ENCODE measurements around the gene TRNAU1AP.

DNA sequence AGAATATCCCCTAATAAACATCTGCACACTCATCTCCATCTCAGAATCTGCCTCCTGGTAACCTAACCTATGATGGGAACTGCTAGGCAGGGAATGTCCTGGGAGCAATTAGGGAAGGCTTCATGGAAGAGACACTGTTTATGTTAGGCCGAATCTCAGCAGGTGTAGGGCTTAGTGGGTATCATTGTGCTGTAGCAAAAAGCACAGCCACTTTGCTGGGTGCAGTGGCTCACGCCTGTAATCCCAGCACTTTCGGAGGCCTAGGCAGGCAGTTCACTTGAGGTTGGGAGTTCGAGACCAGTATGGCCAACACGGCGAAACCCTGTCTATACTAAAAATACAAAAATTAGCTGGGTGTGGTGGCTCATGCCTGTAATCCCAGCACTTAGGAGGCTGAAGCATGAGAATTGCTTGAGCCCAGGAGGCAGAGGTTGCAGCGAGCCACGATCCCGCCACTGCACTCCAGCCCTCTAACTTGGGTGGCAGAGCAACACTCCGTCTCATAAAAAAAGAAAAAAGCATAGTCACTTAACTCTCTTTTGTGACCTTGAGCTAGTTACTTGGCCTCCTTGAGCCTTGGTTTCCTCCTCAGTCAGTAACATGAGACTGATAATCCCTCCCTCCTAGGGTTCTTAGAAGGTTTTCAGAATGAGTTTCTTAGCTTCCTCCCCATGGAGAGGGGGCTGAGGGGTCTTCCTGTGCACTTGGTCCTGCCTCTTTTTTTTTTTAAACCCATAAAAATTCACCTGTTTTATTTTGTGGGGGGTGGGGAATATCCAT is 42.7 kb downstream of the TRNAU1AP start:
- TF ChIP-seq, protein P1, sequence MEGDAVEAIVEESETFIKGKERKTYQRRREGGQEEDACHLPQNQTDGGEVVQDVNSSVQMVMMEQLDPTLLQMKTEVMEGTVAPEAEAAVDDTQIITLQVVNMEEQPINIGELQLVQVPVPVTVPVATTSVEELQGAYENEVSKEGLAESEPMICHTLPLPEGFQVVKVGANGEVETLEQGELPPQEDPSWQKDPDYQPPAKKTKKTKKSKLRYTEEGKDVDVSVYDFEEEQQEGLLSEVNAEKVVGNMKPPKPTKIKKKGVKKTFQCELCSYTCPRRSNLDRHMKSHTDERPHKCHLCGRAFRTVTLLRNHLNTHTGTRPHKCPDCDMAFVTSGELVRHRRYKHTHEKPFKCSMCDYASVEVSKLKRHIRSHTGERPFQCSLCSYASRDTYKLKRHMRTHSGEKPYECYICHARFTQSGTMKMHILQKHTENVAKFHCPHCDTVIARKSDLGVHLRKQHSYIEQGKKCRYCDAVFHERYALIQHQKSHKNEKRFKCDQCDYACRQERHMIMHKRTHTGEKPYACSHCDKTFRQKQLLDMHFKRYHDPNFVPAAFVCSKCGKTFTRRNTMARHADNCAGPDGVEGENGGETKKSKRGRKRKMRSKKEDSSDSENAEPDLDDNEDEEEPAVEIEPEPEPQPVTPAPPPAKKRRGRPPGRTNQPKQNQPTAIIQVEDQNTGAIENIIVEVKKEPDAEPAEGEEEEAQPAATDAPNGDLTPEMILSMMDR (conservative IDR thresholded peaks at IDR 0.05; ENCODE audit: low read length) = no peak
- no peak for TF ChIP-seq EZH2phosphoT487 (IDR thresholded peaks at IDR 0.05; ENCODE audit: borderline replicate concordance)
